Measurements from ENCODE around the gene GNPAT. TPM values are rescaled to one million over a fixed set of nuclear protein-coding genes. Genes with fewer than 3 reads are reported as not detected.

Gene GNPAT
- total RNA-seq, 1 experiment from 2014 or later: 55.3 TPM

- no peak for DNase-seq (ENCODE audit: low read depth)
Measured at GRCh38 chr1:231213831-231214573, 27.0 kb upstream of the GNPAT start.

DNA sequence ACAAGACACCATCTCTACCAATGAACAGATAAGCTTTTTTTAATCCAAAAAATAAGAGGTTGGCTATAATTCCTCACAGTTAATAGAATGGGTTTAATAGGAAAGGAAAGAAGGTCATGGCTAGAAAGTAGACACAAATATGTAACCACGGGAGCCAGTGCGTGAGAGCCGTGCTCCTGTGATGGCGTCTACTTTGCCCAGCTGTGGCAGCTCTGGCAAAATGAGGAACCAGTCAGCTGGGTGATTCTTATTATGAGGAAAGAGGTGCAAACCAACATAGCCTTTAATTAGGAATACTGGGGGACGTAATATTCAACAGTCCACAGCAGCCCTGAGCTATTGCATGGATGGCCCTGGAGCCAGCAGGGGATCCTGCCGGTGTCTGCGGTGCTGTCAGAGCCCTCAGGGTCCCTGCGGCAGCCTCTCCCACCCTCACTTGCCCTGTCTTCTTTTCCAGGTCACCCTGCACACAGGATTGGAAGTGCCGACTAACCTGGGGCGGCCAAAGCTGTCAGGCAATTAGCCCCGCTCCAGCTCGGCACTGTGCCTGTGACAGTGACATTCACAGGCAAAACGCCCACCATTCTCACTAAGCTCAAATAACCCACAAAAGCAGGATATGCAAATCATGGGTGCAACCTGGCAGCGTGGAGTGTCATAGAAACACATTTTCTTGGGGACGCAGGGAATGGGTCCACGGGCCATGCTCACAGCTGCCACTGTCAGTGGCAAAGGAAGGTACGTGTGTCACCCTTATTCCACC, 25.9 kb upstream of the GNPAT start:
- DNase-seq (ENCODE audit: low read depth): no peak

DNA sequence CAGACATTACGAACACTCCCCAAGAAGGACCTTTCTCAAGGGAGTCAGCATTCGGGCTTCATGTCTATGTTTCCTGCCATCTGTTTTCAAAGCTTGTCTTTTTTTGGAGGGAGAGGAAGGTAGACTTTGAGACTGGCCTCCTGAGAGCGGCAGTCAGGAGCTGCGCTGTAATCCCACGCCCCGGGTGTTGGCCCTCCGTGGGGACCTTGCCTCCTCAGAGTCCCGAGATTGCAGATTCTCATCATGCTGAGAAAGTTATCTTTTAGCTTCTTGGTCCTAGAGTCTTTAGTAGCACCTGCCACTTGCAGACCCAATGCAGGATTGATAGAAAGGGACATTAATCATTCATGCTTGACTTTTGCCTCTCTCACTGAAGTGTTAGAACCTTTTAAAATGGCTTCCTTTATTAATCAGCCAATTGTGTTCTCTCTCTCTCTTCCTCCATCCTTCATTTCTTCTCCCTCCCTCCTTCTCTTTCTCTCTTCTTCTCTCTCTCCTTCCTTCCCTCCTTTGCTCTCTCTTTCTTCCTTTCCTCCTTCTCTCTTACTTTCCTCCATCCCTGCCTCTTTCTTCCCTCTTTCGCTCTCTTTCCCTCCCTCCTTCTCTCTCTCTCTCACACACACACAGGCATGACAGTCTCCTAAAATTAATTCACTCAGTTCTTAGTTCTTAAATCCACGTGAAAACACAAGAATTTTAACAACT, 25.2 kb upstream of the GNPAT start:
- DNase-seq (ENCODE audit: low read depth): no peak

DNA sequence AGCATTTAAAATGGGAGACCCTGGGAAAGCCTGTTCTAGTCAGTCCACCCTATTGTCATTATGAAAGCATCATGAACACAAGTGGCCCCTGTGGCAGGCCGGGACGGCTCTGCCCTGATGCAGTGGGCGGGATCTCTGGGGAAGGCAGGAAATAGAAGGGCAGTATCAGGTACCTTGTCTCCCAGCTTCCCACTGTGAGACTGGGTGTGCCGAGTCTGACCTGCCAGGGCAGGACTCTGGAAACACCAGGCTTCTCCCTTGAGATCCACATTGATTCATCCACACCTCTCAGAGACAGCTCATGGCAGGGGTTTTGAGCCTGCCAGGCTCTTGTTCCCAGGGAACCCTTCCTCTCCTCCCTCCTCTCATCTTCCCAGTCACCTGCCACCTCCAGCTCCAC, 24.5 kb upstream of the GNPAT start:
- DNase-seq (ENCODE audit: low read depth): no peak

DNA sequence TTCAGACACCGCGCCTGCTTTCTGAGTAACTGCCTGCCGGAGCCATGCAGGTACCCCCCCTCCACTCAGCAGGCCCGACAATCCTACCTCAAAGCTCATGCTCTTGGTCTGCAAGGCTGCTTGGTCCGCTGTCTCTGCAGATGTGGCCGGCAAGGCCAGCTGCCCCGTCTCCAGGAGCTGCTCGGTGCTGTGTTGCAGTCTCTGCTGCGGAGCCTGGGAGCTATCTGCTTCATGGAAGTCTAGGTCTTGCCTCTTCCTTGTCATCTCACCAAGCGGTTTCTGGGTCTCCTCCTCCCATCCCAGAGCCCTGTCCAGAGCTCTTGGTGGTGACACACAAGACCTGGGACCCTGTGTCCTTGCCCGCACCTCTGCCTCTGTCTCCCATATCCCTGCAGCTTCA, 24.0 kb upstream of the GNPAT start:
- DNase-seq (ENCODE audit: low read depth): no peak

DNA sequence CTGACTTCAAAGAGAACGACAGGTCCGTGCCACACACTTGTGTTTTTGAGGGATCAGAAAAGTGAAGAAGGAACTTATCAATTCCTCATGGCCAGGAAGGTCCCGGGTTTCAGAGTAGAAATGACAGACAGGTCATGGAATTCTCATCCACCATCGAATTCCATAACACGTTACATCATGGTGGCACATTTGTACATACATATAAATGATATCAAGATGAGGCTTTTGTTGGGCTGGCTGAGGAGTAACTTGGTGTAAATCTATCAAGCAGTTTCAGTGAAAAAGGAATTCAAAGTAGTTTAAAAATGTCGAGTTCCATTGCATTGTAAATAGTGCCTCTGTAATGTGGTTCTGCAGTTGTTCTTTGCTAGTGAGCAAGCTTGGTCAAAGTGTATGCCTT, 22.9 kb upstream of the GNPAT start:
- no peak for DNase-seq (ENCODE audit: low read depth)

DNA sequence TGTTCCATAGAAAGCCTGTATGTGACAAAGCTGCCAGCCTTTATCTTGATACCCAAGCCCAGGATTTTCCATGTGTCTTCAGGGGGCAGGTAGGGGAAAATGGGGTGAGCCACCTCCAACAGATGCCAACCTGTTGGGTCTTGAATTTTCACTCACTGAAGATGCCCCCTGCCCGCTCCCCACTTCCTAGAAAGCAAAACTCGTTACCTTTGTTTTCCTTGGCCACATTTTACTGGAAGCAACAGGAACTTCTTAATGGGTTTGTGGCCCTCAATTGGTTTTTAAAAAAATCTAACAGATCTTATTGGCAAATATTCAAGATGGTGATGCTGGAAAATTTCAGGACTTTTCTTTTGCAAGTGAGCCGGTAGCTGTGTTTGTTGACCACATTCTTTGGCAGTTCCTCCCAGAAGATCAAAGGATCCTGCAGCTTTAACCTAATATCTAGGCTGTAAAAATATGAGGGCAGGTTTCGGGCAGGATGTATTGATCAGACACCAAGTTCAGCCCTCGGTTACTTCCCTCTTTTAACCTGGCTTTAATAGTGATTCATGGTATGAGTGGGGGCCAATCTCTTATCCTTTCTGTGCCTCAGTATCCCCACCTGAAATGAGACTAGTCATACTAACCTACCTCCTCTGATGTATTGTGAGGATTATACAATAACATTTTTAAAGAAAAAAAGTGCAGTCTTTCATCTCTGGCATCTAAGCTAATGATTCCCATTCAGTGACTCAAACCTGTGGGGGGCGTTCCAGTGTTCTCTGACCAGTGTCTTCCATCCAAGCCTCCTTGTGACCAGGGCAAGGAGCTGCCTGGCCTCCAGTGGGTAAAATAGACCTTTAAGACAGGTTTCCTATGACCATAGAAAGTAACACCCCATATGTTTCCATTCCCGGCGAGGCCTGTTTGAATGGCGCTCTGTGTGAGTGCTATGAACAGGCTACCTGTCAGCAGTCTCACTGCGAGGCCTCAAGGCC, 21.3 kb upstream of the GNPAT start:
- no peak for DNase-seq (ENCODE audit: low read depth)

DNA sequence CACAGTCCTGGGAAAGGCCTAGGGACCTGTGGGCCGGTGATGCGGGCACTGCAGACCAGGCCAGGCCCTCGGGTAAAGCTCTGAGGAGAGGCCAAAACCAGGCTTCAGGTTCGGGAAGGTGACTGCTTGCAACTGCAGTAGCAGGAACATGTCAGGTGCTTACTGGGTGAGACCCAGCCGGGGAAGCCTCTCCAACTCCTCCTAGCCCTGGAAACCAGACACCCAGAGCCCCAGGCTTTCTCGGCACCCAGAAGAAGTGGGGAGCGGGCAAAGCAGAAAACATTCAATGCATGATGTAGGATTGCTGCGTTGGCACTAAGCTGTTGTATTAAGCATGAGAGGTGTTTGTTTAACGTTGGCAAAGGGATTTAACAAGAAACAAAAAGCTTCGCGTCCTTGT, 20.2 kb upstream of the GNPAT start:
- DNase-seq (ENCODE audit: low read depth): no peak

DNA sequence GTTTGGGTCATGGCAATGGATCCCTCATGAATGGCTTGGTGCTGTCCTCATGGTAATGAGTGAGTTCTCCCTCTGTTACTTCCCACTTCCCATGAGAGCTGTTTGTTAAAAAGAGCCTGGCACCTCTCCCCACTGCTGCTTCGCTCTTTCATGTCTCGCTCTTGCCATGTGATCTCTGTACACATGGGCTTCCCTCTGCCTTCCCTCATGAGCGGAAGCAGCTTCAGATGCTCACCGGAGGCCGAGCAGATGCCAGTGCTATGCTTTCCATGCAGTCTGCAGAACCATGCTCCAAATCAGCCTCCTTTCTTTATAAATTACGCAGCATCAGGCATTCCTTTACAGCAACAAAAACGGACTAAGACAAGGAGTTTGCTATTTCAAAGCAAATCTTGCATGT, 14.9 kb upstream of the GNPAT start:
- no peak for DNase-seq (ENCODE audit: low read depth)

DNA sequence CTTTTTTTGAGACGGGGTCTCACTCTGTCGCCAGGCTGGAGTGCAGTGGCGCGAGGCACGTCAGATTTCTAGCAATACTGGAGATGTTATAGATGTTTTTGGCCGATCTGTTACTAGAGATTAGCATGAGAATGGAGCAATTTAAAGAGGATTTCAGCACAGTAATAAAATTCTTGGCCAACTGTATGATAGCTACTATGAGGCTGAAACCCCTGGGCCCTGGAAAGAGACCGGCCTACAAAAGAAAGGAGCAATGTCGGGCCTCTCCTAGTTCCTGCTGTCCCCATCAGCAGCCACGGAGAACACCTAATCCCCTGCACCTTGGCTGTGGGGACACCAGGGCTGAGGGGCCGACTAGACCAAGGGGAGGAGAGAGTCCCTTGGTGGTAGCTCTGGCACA, 9.5 kb upstream of the GNPAT start:
- no peak for DNase-seq (ENCODE audit: low read depth)

GRCh38 chr1:231232870-231233734, 7.9 kb upstream of the GNPAT start:
- DNase-seq (ENCODE audit: low read depth): no peak

GRCh38 chr1:231233735-231234417, 7.1 kb upstream of the GNPAT start:
- DNase-seq (ENCODE audit: low read depth): no peak

DNA sequence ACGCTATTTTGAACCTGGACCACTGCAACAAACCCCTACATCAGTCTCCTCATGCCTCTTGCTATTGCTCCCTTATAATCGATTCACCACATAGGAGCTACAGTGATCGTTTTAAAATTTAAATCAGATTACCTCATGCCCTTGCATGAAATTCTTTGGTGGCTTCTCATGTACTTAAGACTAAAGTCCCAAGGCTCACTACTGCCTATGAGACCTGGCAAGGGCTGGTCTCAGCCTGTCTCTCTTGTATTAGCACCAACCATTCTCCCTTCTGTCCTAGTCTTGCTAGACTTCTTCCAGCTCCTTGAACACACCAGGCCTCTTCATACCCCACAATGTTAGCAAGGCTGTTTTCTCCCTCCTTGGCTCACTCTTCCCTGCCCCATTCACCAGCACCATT, 6.5 kb upstream of the GNPAT start:
- DNase-seq (ENCODE audit: low read depth): no peak

GRCh38 chr1:231235526-231236207, 5.3 kb upstream of the GNPAT start:
- no peak for DNase-seq (ENCODE audit: low read depth)

DNA sequence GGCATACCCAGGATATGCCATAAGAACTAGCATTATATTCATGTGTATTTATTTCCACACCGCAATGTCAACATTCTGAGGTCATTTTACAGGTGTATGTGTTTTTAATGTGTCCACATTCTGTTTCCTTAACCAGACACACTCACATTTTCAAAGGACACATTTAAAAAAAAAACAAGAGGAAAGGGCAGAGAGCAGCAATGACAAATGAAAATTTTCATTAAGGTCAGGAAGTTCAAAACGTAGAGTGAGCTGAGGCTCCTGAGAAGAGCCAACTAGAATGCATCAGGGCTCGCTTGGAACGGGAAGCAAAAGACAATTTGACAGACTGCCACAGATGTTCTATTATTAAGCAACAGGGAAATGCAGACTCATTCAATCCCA, 4.8 kb upstream of the GNPAT start:
- DNase-seq (ENCODE audit: low read depth): no peak

DNA sequence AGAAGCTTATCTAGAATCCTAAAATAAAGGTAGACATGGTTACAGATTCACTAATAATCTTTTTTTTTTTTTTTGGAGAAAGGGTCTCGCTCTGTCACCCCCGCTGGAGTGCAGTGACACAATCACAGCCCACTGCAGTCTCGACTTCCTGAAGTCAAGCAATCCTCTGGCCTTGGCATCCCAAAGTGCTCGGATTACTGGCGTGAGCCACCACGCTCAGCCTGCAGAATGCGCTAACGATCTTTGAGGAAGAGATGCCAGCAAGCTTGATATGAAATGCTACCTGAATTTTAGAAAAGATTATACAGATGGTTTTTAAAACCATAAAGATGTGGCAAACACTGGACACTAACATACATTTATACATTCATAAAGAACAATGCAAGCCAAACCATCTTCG, 4.1 kb upstream of the GNPAT start:
- no peak for DNase-seq (ENCODE audit: low read depth)

GRCh38 chr1:231238298-231238697, 2.7 kb upstream of the GNPAT start:
- DNase-seq (ENCODE audit: low read depth): no peak

GRCh38 chr1:231240531-231240882, 505 bp upstream of the GNPAT start:
- peak; percentile 6 for DNase-seq (ENCODE audit: low read depth)

- peak; percentile 26 for DNase-seq (ENCODE audit: low read depth)
Measured at GRCh38 chr1:231241750-231242149, 738 bp downstream of the GNPAT start.

All from HT1080 (cell line).